HG02678 (cell line): ENCODE data around the gene POMP.
A peak's percentile ranks its signal among the peaks of the same experiment; 100 is the strongest.

ENCODE experiments used
- ATAC-seq: cut with Tn5 transposase; IDR thresholded peaks from one replicate; pipeline ENCODE4 v1.9.1; 2021; ENCODE audit warnings: mild to moderate bottlenecking, moderate library complexity; ENCODE audit not compliant: unreplicated experiment

POMP gene

GRCh38 chr13:28658796-28659620 is at the start of gene POMP:
TSS of gene POMP (plus strand) at chr13:28659130. CDS start at chr13:28659185, 55 bp downstream.
- peak; percentile 94 for ATAC-seq

GRCh38 chr13:28609381-28609780 is 49.5 kb upstream of the POMP start:
- no peak for ATAC-seq

GRCh38 chr13:28609926-28610325 is 49.0 kb upstream of the POMP start:
- ATAC-seq = no peak

- no peak for ATAC-seq
Observed at GRCh38 chr13:28610996-28611395, 47.9 kb upstream of the POMP start.

GRCh38 chr13:28611654-28612131 is 47.2 kb upstream of the POMP start:
- no peak for ATAC-seq

GRCh38 chr13:28613562-28613961 is 45.4 kb upstream of the POMP start:
- ATAC-seq = no peak

GRCh38 chr13:28615916-28616446 is 42.9 kb upstream of the POMP start:
- no peak for ATAC-seq

- no peak for ATAC-seq
Observed at GRCh38 chr13:28618230-28618994, 40.5 kb upstream of the POMP start.

- no peak for ATAC-seq
Observed at GRCh38 chr13:28620011-28620830, 38.7 kb upstream of the POMP start.

- ATAC-seq = no peak
Observed at GRCh38 chr13:28621449-28621848, 37.5 kb upstream of the POMP start.

GRCh38 chr13:28622286-28622685 is 36.6 kb upstream of the POMP start:
- ATAC-seq = no peak

GRCh38 chr13:28623782-28624706 is 34.9 kb upstream of the POMP start:
- ATAC-seq = no peak

GRCh38 chr13:28624707-28625432 is 34.1 kb upstream of the POMP start:
- no peak for ATAC-seq

GRCh38 chr13:28626266-28626665 is 32.7 kb upstream of the POMP start:
- no peak for ATAC-seq

- no peak for ATAC-seq
Observed at GRCh38 chr13:28628241-28628640, 30.7 kb upstream of the POMP start.

GRCh38 chr13:28630869-28631268 is 28.1 kb upstream of the POMP start:
- ATAC-seq = no peak

GRCh38 chr13:28631801-28632200 is 27.1 kb upstream of the POMP start:
- no peak for ATAC-seq

- ATAC-seq = no peak
Observed at GRCh38 chr13:28636069-28636468, 22.9 kb upstream of the POMP start.

GRCh38 chr13:28636677-28637317 is 22.1 kb upstream of the POMP start:
- ATAC-seq = no peak
